LNCAP (cell line): ENCODE data around the gene PIGV.

Experiments used
- TF ChIP-seq, protein P1 (sequence below): fragments of 450-650 bp; IDR thresholded peaks from 2 replicates; pipeline ENCODE4 v1.5.1; 2017; ENCODE audit warnings: mild to moderate bottlenecking

The PIGV gene

DNA sequence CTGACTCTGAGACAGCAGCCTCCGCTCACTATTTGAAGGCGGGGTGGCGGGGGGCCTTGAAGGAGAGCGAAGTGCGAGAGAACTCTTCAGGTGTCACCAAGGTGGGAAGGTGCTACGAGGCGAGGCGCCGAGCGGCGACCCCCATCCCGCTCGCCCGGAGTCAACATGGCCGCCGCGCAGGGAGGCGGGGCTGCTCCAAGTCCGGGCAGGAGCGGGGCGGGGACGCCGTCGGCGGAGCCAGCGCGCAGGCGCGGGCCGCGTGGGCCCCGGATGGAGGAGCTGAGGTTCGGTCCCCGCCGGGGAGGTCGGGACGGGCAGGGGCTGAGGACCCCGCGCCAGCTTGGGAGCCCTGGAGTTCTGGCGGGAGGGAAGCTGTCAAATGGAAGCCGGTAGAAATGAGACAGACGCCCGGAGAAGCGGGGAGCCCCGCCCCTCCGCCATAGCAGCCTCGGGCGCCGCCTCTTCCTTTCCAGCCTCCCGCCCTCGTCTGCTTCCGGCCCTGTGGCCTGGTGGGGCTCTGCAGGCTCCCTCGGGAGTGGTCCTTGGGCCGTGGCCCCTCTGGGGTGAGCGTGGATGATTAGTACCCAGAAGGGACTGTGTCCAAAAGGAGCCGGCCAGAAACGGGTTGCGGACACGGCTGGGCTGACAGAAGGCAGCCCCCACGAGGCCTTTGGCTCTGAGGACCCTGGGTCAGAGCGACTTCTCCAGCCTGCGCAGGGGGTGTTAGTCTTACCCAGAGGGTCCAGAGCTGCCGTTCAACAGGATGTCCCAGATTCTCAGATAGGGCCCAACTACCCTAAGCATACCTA is at the start of gene PIGV:
Gene PIGV (plus strand): TSS at position 245 of the 809 bp plus-strand sequence. CDS start 2,866 bp downstream, outside the sequence.
- TF ChIP-seq, protein P1, sequence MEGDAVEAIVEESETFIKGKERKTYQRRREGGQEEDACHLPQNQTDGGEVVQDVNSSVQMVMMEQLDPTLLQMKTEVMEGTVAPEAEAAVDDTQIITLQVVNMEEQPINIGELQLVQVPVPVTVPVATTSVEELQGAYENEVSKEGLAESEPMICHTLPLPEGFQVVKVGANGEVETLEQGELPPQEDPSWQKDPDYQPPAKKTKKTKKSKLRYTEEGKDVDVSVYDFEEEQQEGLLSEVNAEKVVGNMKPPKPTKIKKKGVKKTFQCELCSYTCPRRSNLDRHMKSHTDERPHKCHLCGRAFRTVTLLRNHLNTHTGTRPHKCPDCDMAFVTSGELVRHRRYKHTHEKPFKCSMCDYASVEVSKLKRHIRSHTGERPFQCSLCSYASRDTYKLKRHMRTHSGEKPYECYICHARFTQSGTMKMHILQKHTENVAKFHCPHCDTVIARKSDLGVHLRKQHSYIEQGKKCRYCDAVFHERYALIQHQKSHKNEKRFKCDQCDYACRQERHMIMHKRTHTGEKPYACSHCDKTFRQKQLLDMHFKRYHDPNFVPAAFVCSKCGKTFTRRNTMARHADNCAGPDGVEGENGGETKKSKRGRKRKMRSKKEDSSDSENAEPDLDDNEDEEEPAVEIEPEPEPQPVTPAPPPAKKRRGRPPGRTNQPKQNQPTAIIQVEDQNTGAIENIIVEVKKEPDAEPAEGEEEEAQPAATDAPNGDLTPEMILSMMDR: no peak

DNA sequence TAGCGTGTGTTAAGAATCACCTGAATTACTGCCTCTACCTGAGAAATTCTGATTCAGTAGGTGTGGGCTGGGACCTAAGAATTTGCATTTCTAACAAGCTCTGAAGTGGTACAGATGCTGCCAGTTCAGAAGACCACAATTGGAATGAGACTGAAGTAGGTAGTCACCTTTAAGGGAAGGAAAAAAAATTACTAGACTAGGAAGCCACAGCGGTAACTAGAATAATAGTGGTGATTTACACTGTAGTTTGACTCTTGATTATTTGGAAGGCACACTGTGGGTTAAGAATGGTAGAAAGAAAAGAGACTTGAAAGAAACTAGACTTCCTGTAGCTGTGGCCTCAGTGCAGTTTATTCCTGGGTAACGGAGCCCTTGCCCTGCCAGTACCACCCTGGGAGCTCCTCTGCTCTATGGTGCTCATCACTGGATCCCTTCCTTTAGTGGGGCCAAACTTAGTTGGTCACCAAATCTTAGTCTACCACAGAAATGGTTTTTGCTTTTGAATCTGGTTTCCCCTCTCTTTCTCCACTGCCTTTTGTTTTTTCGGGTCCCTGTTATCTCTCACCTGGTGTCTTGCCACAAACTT is 48.3 kb upstream of the PIGV start:
- TF ChIP-seq, protein P1: no peak

DNA sequence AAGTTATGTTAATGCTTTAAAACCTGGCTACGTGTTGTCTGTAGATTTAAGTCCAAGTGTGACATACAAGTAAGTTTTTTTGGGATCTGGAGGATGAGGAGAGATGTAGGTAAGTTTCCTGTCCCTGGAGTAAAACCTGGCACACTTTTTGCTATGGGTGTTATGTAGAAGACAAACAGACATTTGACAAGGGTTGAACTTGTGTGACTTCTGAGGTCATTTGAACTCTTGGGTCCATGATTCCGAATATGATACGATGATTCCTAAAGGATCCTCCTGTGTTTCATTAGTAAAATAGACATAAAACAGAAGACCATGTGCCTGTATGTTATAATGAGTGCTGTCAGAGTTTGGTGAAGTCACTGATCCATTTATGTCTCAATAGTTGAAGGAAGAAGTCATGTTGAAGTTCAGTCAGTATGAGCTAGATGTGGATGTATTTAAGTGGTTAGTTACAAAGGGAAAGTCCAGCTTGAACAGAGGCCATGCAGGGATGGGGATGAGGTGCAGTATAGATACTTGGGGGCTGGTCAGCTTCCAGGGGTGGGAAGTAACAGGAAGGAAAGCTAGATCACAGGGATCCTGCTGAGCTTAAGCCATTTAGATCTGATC is 47.6 kb upstream of the PIGV start:
- TF ChIP-seq, protein P1: no peak

DNA sequence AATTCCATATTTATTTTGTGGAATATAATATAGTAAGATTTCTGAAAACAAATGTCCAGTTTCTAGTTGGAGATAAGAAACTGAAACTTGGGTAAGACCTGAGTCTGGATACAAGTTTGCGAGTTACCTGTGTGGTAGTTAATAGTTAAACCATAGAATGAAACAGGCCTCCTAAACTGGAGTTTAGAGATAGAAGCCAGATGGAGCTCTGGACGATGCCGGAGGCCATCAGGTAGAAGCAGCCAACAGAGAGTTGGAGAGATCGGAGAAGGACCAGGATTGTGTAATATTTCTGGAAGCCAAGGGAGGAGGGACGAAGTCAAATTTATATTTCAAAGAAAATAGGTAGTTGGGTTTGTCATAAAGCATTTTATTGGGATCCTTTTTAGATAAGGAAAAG is 46.8 kb upstream of the PIGV start:
- TF ChIP-seq, protein P1: no peak

DNA sequence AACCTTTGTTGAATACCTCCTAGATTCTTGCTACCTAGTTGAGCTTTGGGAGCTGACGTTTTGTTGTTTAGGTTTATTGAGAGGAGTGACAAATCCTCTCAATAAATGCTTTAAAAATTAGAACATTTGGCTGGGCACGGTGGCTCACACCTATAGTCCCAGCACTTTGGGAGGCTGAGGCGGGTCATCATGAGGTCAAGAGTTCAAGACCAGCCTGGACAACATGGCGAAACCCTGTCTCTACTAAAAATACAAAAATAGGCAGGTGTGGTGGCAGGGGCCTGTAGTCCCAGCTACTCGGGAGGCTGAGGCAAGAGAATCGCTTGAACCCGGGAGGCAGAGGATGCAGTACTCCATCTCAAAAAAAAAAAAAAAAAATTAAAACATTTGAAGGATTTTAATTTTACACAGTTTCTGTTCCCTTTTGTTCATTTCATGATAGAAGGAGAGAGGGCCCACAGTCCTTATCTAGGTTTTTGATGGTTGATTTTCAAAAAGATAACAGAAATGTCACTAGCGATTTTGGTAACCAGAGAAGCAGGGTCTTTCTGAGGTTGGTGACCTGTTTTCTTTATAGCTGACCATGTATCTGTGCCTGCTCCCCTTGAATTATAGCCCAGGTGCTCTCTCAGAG is 44.2 kb upstream of the PIGV start:
- TF ChIP-seq, protein P1: no peak

DNA sequence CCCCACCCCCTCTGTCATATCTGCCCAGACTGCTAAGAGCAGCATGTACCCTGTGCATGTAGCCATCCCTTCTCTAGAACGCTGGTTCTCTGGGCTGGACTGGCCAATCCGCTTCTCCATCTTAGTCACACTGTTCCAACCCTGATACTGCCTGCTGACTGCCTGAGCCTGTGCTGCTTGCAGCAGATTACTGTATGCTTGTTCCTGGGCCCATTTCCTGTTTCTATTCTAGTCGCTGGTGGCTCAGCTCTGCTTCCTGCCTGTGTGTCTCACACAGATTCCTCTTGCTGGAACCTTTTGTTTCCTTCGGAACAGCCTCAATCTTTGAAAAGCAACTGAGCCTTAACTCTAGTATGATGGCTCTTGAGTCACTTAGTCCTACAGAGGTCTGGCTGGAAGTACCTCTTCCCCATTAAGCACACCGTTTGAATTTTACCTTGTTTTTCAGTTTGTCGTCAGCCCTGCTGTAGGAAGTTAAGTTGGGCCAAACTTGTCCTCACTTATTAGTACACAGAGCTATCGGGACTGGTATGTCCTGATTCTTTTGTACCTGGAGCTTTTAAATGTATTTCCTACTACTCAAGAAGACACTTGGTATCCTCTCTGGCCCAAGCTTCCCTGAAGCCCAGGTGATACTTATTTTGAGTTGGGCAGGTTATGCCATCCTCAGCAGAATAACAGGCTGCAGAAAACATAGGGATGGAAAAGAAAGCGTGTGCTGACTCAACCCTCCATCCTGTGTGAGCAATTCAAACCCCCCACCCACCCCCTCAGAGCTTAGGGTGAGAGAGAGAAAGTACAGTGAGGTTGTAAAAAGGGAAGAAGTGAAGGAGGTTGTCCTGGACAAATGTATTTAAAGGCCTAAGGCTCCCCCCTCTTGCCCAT is 43.4 kb upstream of the PIGV start:
- TF ChIP-seq, protein P1: no peak

DNA sequence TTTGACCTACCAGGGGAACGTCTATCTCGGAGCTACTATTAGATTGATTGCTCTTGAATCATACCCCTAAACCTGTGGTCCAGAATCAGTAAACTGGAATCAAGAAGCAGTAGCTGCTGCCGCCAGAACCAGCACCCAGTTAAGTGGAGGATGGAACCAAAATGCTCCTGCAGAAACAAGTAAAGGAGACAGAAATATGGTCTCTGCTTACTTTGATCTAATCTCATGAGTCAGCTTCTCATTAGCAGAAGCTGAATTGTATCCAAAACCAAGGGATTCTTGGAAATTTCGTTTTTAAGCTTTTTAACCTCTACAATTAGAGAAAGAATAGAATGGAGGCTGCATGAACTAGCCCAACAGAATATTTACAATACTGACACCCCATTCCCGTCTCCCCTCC is 42.6 kb upstream of the PIGV start:
- TF ChIP-seq, protein P1: no peak
